ENCODE data around the gene DYSF. TPM values are rescaled to one million over a fixed set of nuclear protein-coding genes. Genes with fewer than 3 reads are reported as not detected.

The DYSF gene
- total and polyA plus RNA-seq, 2 donors (not counting 3 experiments of a cell fraction or from before 2014, with no cell fraction given): 50.9 to 152 TPM

DNA sequence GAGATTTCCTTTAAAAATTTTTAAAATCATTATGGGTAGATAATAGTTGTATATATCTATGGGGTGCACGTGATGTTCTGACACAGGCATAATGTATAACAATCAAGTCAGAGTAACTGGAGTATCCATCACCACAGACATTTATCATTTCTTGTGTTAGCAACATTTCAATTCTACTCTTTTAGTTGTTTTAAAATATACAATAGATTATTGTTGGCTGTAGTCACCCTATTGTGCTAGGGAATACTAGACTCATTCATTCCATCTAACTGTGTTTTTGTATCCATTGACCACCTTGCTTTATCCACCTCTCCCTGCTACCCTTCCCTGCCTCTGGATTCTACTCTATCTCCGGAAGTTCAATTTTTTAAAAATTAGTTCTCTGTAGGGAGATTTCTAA lies 31.0 kb downstream of the DYSF start:
- intact Hi-C loops (cut with micrococcal nuclease) (no loop called here), dilution Hi-C loops (cut with MboI; ENCODE audit: extremely low pct_ligation_motif_present, low sequenced_read_pairs) (no loop called here)
- Histone ChIP-seq H4K20me1 (replicated peaks; ENCODE audit: control insufficient read depth, extremely low read depth, insufficient read depth, low read length) (no peaks in the 10 kb centered on the region), H3K9ac (replicated peaks; ENCODE audit: extremely low read depth, insufficient read depth, low read length) (no peak overlapping the region), H3K9me3 (replicated peaks; ENCODE audit: control insufficient read depth, insufficient read depth, low read length) (no peaks in the 10 kb centered on the region), H3K4me2 (ENCODE audit: insufficient read depth, low read length) (no peak overlapping the region), H2AFZ (ENCODE audit: low read depth, low read length) (no peak overlapping the region), H3K4me1 (ENCODE audit: control insufficient read depth, extremely low read depth, insufficient read depth, low read length) (no peaks in the 10 kb centered on the region), H3K36me3 (ENCODE audit: control insufficient read depth in 2 of 2, extremely low read depth in 1 of 2, insufficient read depth in 2 of 2, low read length in 2 of 2) (peaks cover 13 to 14% of the 10 kb centered on the region in 2 experiments), H3K27ac (ENCODE audit: insufficient read depth, low read depth, low read length) (no peak overlapping the region), H3K79me2 (ENCODE audit: control insufficient read depth, insufficient read depth, low read length) (no peaks in the 10 kb centered on the region), H3K4me3 (replicated peaks in 1 of 3; ENCODE audit: insufficient read depth in 1 of 3, low read depth in 1 of 3, low read length in 3 of 3) (no peak overlapping the region), H3K27me3 (ENCODE audit: control insufficient read depth in 2 of 2, insufficient read depth in 2 of 2, low read length in 2 of 2) (no peaks in the 10 kb centered on the region), H3K9me1 (replicated peaks; ENCODE audit: control insufficient read depth, extremely low read depth, insufficient read depth, low read length) (no peaks in the 10 kb centered on the region)
- no peak for DNase-seq (ENCODE audit: low read depth, low spot score)
- BruUV-seq (replicated peaks): no TSS peak
- FAIRE-seq: no peak
- POLR2A ChIA-PET: no interaction called here
- CTCF ChIA-PET: interaction anchor here (1.1 kb wide), 1 partner anchor 27 kb away, joined by 4 read pairs; no protein-coding TSS in a partner anchor
- TF ChIP-seq EZH2 (IDR thresholded peaks at IDR 0.05; ENCODE audit: borderline replicate concordance, low read depth, low read length, severe bottlenecking) (no peak), FOS (IDR thresholded peaks at IDR 0.05; ENCODE audit: borderline replicate concordance, insufficient read depth, low read length) (no peak), POLR2AphosphoS5 (IDR thresholded peaks at IDR 0.05; ENCODE audit: insufficient read depth, low read depth, low read length) (no peak), GATA2 (IDR thresholded peaks at IDR 0.05; ENCODE audit: insufficient read depth, insufficient read length, low read depth, low read length) (no peak), POLR2A (IDR thresholded peaks at IDR 0.05; ENCODE audit: low read depth, low read length) (no peak), MYC (IDR thresholded peaks at IDR 0.05; ENCODE audit: low read depth, low read length) (no peak), JUN (IDR thresholded peaks at IDR 0.05; ENCODE audit: borderline replicate concordance, insufficient read depth, insufficient read length, low read depth) (no peak)
- TF ChIP-seq, protein P1, sequence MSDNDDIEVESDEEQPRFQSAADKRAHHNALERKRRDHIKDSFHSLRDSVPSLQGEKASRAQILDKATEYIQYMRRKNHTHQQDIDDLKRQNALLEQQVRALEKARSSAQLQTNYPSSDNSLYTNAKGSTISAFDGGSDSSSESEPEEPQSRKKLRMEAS (IDR thresholded peaks at IDR 0.05; ENCODE audit: insufficient read depth, insufficient read length): no peak
- TF ChIP-seq, protein P2, sequence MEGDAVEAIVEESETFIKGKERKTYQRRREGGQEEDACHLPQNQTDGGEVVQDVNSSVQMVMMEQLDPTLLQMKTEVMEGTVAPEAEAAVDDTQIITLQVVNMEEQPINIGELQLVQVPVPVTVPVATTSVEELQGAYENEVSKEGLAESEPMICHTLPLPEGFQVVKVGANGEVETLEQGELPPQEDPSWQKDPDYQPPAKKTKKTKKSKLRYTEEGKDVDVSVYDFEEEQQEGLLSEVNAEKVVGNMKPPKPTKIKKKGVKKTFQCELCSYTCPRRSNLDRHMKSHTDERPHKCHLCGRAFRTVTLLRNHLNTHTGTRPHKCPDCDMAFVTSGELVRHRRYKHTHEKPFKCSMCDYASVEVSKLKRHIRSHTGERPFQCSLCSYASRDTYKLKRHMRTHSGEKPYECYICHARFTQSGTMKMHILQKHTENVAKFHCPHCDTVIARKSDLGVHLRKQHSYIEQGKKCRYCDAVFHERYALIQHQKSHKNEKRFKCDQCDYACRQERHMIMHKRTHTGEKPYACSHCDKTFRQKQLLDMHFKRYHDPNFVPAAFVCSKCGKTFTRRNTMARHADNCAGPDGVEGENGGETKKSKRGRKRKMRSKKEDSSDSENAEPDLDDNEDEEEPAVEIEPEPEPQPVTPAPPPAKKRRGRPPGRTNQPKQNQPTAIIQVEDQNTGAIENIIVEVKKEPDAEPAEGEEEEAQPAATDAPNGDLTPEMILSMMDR (IDR thresholded peaks at IDR 0.05; ENCODE audit: extremely low read depth in 1 of 2, insufficient read depth in 1 of 2, low read depth in 1 of 2, low read length in 2 of 2): no peak

Data from endothelial cell of umbilical vein (primary cell).